Kidney epithelial cell (primary cell): ENCODE data around the gene TPX2. TPM values are rescaled to one million over a fixed set of nuclear protein-coding genes. Genes with fewer than 3 reads are reported as not detected.

Experiments used
- DNase-seq: peaks from one replicate; pipeline ENCODE4 v3.0.0-alpha.2; 2010; ENCODE audit warnings: low read depth
- H3K27me3 ChIP-seq: 2 replicates; pipeline ENCODE4 v1.6.0; 2011; ENCODE audit warnings: low read length; ENCODE audit not compliant: control insufficient read depth, insufficient read depth
- H3K36me3 ChIP-seq: 2 replicates; pipeline ENCODE4 v1.5.1; 2011; ENCODE audit warnings: low read length; ENCODE audit not compliant: control insufficient read depth, insufficient read depth
- H3K4me3 ChIP-seq: 2 replicates; pipeline ENCODE4 v1.5.1; 2011; ENCODE audit warnings: low read depth, mild to moderate bottlenecking, control low read depth, low read length
- CTCF ChIP-seq: IDR thresholded peaks from 2 replicates; pipeline ENCODE4 v1.5.1; 2011; ENCODE audit warnings: mild to moderate bottlenecking, moderate library complexity, low read length, control low read depth, inconsistent platforms; ENCODE audit not compliant: insufficient read depth, poor library complexity, severe bottlenecking
- total RNA-seq: library from RNA; depleted of rRNA; stranded (reverse); fragments of >200 nt; gene quantifications from 2 replicates; pipeline ENCODE4 v1.2.3, GENCODE V29; 2015

TPX2 gene
- total RNA-seq, 1 donor from 2014 or later = 16.1 TPM

GRCh38 chr20:31718952-31719643 is 20.0 kb upstream of the TPX2 start:
- no peak for DNase-seq
- no peaks in the 10 kb centered on the region for H3K27me3 ChIP-seq
- TF ChIP-seq CTCF = no peak
- H3K36me3 ChIP-seq = peaks cover 8% of the 10 kb centered on the region
- peak overlapping the region; percentile 75 for H3K4me3 ChIP-seq

- peak overlapping the region; percentile 75 for H3K4me3 ChIP-seq
- peaks cover 7% of the 10 kb centered on the region for H3K36me3 ChIP-seq
- DNase-seq = peak; percentile 88
- no peaks in the 10 kb centered on the region for H3K27me3 ChIP-seq
- no peak for TF ChIP-seq CTCF
Observed at GRCh38 chr20:31719644-31720485, 19.2 kb upstream of the TPX2 start.

- peaks cover 7% of the 10 kb centered on the region for H3K36me3 ChIP-seq
- H3K4me3 ChIP-seq = peak overlapping the region; percentile 75
- H3K27me3 ChIP-seq = no peaks in the 10 kb centered on the region
- TF ChIP-seq CTCF = no peak
- DNase-seq = no peak
Observed at GRCh38 chr20:31720486-31721407, 18.3 kb upstream of the TPX2 start.

GRCh38 chr20:31721408-31722256 is 17.5 kb upstream of the TPX2 start:
- peaks cover 7% of the 10 kb centered on the region for H3K36me3 ChIP-seq
- DNase-seq = no peak
- no peak for TF ChIP-seq CTCF
- peak overlapping the region; percentile 75 for H3K4me3 ChIP-seq
- no peaks in the 10 kb centered on the region for H3K27me3 ChIP-seq
